ENCODE data around the gene DPYD.

DNA sequence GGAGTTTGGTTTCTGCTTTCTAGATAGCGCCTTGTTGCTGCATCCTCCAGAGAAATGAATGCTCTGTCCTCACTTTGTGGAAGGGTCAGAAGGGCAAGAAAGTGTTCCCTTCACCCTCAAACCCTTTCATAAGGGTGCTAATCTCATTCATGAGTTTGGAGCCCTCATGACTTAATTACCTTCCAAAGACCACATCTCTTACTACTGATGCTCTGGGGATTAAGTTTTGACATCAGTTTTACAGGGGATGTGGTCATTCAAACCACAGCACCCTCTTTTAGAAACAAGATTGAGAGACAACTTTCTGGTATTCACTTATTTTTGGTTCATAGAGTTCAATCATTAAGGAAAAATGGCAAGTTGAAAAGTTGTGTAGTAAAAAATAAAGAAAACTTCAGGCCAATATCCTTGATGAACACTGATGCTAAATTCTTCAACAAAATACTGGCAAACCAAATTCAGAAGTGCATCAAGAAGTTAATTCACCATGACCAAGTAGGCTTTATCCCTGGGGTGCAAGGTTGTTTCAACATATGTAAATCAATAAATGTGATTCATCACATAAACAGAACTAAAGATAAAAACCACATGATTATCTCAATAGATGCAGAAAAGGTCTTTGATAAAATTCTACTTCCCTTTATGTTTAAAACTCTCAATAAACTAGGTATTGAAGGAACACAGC lies 757.1 kb downstream of the DPYD start:
- no peak for TF ChIP-seq EZH2 (IDR thresholded peaks at IDR 0.05; ENCODE audit: borderline replicate concordance, low read length)
- TF ChIP-seq, protein P1, sequence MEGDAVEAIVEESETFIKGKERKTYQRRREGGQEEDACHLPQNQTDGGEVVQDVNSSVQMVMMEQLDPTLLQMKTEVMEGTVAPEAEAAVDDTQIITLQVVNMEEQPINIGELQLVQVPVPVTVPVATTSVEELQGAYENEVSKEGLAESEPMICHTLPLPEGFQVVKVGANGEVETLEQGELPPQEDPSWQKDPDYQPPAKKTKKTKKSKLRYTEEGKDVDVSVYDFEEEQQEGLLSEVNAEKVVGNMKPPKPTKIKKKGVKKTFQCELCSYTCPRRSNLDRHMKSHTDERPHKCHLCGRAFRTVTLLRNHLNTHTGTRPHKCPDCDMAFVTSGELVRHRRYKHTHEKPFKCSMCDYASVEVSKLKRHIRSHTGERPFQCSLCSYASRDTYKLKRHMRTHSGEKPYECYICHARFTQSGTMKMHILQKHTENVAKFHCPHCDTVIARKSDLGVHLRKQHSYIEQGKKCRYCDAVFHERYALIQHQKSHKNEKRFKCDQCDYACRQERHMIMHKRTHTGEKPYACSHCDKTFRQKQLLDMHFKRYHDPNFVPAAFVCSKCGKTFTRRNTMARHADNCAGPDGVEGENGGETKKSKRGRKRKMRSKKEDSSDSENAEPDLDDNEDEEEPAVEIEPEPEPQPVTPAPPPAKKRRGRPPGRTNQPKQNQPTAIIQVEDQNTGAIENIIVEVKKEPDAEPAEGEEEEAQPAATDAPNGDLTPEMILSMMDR (conservative IDR thresholded peaks at IDR 0.05 in 1 of 2, IDR thresholded peaks at IDR 0.05 in 1 of 2; ENCODE audit: extremely low read depth in 1 of 2, insufficient read depth in 1 of 2, low read depth in 1 of 2, low read length in 2 of 2) = no peak

Data from mammary epithelial cell (primary cell).